Subcutaneous adipose tissue (tissue), 4 donors: Measurements from ENCODE around the gene SCUBE3. TPM values are rescaled to one million over a fixed set of nuclear protein-coding genes. Genes with fewer than 3 reads are reported as not detected.

Experiments used
- CTCF ChIP-seq: fragments of 450-650 bp; IDR thresholded peaks from one replicate; pipeline ENCODE4 v1.5.1; 2016; ENCODE audit warnings: low read depth, mild to moderate bottlenecking, control low read depth, antibody characterized with exemption, moderate library complexity
- total RNA-seq, 4 donors: library from RNA; depleted of rRNA; stranded (reverse); fragments of >200 nt; gene quantifications; one replicate each; pipeline ENCODE4 v1.1.0, GENCODE V29; 2016

The SCUBE3 gene
- total RNA-seq, 4 donors from 2014 or later: 0.19 to 0.34 (median 0.22) TPM; not detected in 1

DNA sequence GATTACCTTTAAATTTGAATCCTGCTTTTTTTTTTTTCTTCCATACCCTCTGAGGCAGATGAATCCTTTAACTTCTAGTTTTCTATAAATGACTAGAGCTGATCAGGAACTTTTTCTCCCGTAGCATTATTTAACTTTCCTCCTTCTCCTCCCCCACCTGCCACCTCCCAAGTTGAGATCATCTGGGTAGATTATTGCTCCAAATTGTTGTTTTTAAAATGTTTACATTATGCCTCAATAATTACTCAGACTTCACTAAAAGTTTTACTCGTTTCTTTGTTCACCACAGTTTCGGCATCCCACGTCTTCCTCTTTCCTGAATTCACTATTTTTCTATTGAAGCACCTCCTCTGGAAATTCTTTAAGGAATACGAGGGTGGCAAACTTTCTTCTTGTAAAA lies 16.6 kb upstream of the SCUBE3 start:
- TF ChIP-seq CTCF: no peak

DNA sequence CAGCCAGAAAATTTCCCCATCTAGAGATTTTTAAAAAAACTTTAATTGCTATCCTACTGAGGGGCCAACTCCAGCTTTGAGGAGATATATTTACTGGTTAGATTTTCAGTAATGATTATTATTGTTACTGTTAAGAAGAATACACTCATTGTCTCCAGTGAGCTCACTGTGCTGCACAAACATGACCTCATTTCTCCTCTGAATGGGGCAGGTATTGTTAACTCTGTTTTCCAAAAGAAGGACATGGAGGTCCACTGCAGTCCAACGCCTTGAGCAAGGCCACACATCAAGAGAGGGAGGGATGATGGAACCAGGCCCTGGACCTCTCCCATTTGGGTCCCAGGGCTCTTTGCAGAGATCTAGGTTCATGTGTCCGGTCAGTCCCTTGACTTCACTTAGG lies 13.9 kb upstream of the SCUBE3 start:
- TF ChIP-seq CTCF: no peak

DNA sequence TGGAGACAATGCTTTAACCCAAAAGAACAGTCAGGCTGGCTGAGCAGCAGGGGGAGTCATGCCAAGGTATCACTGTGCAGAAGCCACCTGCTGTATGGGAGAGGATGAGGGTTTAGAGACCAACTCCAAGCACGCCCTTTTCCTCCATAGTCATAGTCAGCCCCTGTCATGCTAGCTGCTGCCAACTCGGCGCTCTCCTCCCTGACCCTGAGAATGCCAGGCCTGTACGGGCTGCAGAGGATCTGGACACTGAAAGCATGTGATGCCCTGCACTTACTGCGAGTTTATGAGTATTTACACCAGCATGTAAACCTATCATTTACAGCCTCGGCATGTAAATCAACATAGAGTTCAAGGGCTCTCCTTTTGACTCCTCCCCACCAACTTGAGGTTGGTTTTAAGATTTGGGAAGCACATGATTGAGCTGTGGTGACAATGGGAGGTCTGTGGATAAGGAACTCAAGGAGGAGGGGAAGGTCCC lies 11.7 kb upstream of the SCUBE3 start:
- TF ChIP-seq CTCF: no peak

- no peak for TF ChIP-seq CTCF
These were observed 10.5 kb upstream of the SCUBE3 start for GRCh38 chr6:35203152-35203670.

DNA sequence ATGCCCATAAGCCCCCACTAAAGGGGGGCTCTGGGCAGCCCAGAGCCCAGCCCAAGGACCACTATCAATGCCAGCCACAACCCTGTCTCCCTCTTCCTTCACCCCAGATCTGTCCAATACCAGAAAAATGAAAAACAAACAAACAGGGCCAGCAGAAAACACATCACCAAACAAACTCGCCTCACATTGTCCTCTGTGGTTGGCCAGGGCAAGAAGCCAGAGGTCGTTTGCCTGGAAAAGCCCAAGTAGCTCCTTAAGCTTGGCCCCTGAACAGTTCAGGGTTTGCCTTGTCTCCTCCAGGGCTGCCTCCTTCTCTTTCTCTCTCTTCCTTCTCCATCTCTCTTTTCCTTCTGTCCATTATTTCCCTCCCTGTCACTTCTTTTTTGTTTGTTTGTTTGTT lies 10.1 kb upstream of the SCUBE3 start:
- TF ChIP-seq CTCF: no peak

DNA sequence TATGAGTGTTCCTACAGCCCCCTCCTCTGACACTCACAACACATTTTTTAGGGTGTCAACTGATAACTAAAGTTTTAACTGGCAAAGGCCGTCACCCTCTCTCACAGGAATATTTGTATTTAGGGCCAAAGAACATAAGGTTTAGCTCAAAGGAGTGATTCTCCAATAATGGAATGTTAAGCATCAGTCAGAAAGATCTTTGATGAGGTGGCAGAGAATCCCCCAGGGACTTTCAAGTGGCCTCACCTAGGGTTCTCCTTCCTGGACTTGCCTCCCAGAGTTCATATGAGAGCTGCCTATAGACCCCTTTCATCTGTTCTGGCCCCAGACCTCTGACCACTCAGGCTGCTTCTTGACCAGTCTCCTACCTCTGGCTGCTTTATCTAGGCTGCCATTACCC lies 7.4 kb upstream of the SCUBE3 start:
- no peak for TF ChIP-seq CTCF

DNA sequence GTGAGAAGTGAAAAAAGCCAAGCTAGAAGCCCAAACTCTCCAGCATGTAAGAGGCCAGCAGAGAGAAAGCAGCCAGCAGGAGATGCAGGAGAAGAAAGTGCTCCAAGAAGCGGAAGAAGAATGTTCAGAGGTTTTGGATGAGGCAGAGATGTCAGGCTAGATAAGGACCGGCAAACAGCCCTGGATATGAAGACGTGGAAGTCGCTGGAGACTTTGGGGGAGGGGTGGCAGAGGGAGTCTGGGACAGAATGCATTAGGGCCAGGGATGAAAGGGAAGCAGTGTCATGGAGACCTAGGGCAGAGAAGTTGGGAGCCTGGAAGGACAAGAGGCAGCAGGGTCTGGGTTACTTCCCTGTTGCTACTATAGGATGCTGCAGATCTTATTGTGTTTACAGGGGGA lies 5.3 kb upstream of the SCUBE3 start:
- no peak for TF ChIP-seq CTCF
